GM18907 (cell line): ENCODE data around the gene MSL2.
"Not testable (repeated sequence)": the region's sequence is repeated elsewhere in the genome, so short reads cannot be mapped to it uniquely, and the experiment has no call there.

Experiments
- ATAC-seq: cut with Tn5 transposase; IDR thresholded peaks from one replicate; pipeline ENCODE4 v1.9.1; 2021; ENCODE audit warnings: mild to moderate bottlenecking, moderate library complexity; ENCODE audit not compliant: unreplicated experiment

Gene MSL2

GRCh38 chr3:136146981-136147729 is 49.0 kb downstream of the MSL2 start:
- no peak for ATAC-seq

- ATAC-seq, result not testable (repeated sequence)
These were observed 51.7 kb downstream of the MSL2 start for GRCh38 chr3:136144397-136144796.

DNA sequence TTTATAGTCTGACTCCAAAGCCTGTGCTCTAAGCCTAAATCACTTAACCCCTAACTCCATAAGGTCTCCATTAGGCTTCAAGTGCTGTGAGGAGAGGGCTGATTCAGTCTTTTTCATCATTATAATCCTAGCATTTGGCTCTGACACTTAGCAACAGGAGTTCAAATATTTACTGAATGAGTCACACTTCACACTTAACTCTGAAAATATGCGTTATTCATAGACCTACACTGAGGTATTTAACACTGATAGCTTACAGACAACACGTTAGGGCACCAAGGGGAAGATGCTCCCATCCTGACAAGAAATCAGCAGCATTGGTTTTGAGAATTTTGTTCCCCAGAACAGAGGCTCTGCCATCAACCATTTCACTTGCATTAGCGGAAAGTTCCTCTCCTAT is 53.5 kb downstream of the MSL2 start:
- ATAC-seq, result no peak

DNA sequence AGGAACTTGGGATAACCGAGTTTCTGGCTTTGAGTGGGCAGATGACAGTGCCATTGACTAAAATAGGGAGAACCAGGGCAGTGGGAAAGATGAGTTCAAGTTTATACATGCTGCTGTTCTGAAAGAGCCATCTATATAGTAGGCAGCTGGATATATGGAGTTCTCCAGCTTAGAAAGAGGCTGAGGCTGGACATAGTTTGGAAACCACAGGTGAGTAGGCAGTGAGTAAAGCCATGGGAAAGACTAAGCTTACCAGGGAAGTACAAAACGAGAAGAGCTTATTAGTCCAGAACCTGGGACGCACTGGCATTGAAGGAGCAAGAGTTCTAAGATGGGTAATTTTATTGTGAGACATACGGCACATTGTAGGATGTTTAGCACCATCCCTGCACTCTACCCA is 54.2 kb downstream of the MSL2 start:
- ATAC-seq, result no peak

GRCh38 chr3:136141291-136141785 is 54.8 kb downstream of the MSL2 start:
- no peak for ATAC-seq

DNA sequence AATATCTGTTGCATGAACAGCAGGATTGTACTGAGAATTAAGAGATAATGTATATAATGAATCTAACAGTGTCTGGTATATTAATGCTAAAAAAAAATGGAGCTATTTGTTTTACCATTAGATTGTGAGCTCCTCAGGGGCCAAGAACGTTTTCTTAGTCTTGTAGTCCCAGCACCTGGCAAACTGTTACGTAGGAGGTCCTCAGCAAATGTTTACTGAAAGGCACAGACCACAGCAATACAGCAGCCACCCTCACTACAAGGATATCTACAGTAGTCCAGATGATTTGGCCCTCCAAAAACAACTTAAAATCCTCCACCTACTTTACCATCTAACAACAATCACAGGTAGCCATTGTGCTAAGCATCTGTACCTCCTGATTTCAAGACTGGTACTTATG is 59.7 kb downstream of the MSL2 start:
- no peak for ATAC-seq

DNA sequence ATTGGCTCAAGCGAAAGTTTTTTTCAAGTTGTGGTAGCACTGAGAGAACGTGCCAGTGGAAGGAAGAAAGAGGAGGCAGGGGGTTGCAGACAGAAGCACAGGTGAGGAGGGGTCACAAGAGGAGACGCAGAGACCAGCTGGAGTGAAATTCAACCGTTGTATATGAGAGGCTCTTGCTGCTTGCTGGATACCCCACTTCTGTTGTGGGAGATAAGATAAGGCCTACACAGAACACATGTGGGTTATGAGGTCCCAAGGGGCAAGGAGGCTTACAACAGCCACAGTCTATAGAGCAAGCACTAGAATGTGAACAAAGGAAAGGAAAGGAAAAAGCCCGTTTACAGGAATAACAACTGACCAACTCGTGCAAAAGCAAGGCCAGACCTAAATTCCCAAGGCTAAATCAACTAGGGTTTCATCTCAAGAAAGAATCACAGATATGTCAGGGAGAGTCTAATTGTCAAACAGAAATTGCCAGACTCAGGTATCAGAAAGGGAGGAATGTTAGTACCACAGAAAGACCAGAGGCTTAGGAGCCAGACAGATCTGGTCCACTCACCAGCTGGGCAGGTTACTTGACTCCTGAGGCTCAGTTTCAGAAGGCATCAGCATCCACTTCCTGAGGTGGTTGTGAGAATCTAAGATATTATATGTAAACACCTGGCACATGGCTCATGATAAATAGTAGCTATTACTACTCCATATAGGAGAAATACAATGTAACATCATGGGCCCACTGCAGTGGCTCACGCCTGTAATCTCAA is 60.9 kb downstream of the MSL2 start:
- no peak for ATAC-seq

GRCh38 chr3:136134091-136134490 is 62.0 kb downstream of the MSL2 start:
- no peak for ATAC-seq

DNA sequence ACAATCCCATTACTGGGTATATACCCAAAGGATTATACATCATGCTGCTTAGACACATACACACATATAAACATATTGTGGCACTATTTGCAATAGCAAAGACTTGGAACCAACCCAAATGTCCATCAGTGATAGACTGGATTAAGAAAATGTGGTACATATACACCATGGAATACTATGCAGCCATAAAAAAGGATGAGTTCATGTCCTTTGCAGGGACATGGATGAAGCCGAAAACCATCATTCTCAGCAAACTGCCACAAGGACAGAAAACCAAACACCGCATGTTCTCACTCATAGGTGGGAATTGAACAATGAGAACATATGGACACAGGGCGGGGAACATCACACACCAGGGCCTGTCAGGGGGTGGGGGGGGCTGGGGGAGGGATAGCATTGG is 64.5 kb downstream of the MSL2 start:
- not testable (repeated sequence) for ATAC-seq

DNA sequence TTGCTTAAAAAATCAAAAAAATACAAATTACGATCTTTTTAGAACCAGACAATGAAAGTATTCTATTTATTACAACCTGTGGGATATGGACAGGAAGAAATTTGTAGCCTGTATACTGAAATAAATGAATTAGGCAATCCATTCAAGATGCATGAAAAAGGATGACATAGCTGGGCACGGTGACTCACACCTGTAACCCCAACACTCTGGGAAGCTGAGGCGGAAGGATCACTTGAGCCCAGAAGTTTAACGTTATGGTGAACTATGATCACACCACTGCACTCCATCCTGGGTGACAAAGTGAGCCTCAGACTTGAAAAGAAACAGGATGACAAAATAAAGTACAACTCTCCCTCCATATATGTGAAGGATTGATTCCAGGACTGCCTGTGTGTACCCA is 74.1 kb downstream of the MSL2 start:
- ATAC-seq, result no peak

DNA sequence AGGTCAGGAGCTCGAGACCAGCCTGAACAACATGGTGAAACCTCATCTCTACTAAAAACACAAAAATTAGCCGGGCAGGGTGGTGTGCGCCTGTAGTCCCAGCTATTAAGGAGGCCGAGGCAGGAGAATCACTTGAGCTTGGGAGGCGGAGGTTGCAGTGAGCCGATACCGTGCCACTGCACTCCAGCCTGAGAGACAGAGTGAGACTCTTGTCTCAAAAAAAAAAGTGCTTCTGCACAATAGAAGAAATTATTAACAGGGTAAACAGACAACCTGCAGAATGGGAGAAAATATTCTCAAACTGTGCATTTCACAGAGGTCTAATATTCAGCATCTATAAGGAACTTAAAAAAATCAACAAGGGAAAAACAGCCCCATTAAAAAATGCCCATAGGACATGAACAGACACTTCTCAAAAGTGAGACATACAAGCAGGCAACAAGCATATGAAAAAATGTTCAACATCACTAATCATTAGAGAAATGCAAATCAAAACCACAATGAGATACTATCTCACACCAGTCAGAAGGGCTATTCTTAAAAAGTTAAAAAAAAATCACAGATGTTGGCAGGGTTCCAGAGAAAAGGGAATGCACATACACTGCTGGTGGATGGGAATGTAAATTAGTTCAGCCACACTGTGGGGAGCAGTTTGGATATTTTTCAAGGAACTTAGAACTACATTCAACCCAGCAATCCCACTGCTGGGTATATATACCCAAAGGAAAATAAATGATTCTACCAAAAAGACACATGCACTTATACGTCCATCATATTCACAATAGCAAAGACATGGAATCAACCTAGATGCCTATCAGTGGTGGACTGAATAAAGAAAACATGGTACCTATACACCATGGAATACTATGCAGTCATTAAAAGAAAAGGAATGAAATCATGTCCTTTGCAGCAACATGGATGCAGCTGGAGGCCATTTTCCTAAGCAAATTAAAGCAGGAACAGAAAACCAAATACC is 75.5 kb downstream of the MSL2 start:
- ATAC-seq, result peak; percentile 84

- ATAC-seq, result not testable (repeated sequence)
These were observed 76.4 kb downstream of the MSL2 start for GRCh38 chr3:136119783-136120182.

GRCh38 chr3:136119332-136119731 is 76.8 kb downstream of the MSL2 start:
- not testable (repeated sequence) for ATAC-seq

- ATAC-seq, result no peak
These were observed 81.7 kb downstream of the MSL2 start for GRCh38 chr3:136114421-136114820.

DNA sequence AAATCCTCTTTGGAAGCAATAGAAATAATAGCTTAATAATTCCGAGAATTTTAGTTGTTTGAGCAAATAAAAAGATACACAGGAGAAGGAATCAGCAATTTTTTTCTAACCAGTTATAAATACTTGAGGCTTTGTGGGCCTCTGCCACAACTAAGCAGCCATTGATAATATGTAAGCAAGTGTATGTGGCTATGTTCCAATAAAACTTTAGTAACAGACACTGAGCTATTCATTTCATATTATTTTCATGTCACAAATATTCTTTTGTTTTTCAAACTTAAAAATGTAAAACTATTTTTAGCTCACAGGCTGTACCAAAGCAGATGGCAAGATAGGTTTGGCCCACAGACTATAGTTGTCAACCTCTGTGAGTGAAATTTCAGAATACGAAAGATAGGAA is 85.7 kb downstream of the MSL2 start:
- ATAC-seq, result no peak

- peak; percentile 97 for ATAC-seq
These were observed 86.6 kb downstream of the MSL2 start for GRCh38 chr3:136109499-136109898.

- no peak for ATAC-seq
These were observed 90.0 kb downstream of the MSL2 start for GRCh38 chr3:136106101-136106500.

DNA sequence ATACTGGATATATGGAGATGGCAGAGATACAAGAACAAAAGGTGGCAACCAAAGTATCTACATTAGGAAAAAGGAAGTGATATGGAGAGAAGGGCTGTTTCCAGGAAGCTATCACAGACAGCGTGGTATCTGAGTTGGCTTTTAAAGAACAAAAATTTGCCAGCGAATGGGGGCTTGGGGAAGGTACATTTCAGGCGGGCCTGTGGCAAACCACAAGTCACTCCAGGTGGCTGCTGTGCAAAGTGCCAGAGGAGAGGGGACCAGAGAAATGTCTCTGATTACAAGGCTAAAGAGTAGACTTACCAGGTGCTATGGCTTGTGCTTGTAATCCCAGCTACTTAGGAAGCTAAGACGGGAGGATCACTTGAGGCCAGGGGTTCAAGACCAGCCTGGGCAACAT is 91.1 kb downstream of the MSL2 start:
- ATAC-seq, result no peak
